Measurements from ENCODE around the gene TERB1.

The TERB1 gene

GRCh38 chr16:66754819-66755218 is 46.6 kb downstream of the TERB1 start:
- DNase-seq (ENCODE audit: low read depth), result no peak
- H3K4me3 ChIP-seq (ENCODE audit: low read depth, low read length), result no peak overlapping the region
- TF ChIP-seq CTCF (IDR thresholded peaks at IDR 0.05; ENCODE audit: low read depth, low read length) (no peak), POLR2A (IDR thresholded peaks at IDR 0.05; ENCODE audit: extremely low read depth, insufficient read length) (no peak), MAX (IDR thresholded peaks at IDR 0.05; ENCODE audit: low read depth, low read length) (no peak), MYC (IDR thresholded peaks at IDR 0.05; ENCODE audit: low read depth, low read length) (no peak)

- DNase-seq (ENCODE audit: low read depth), result no peak
- H3K4me3 ChIP-seq (ENCODE audit: low read depth, low read length), result no peak overlapping the region
- TF ChIP-seq CTCF (IDR thresholded peaks at IDR 0.05; ENCODE audit: low read depth, low read length) (no peak), MYC (IDR thresholded peaks at IDR 0.05; ENCODE audit: low read depth, low read length) (no peak), MAX (IDR thresholded peaks at IDR 0.05; ENCODE audit: low read depth, low read length) (no peak), POLR2A (IDR thresholded peaks at IDR 0.05; ENCODE audit: extremely low read depth, insufficient read length) (no peak)
Observed at GRCh38 chr16:66754211-66754610, 47.2 kb downstream of the TERB1 start.

- H3K4me3 ChIP-seq (ENCODE audit: low read depth, low read length), result no peak overlapping the region
- DNase-seq (ENCODE audit: low read depth), result no peak
- no peak for TF ChIP-seq CTCF (IDR thresholded peaks at IDR 0.05; ENCODE audit: low read depth, low read length)
- TF ChIP-seq MAX (IDR thresholded peaks at IDR 0.05; ENCODE audit: low read depth, low read length), result no peak
- no peak for TF ChIP-seq MYC (IDR thresholded peaks at IDR 0.05; ENCODE audit: low read depth, low read length)
- no peak for TF ChIP-seq POLR2A (IDR thresholded peaks at IDR 0.05; ENCODE audit: extremely low read depth, insufficient read length)
Observed at GRCh38 chr16:66752958-66753357, 48.4 kb downstream of the TERB1 start.

- H3K4me3 ChIP-seq (ENCODE audit: low read depth, low read length), result no peak overlapping the region
- no peak for DNase-seq (ENCODE audit: low read depth)
- TF ChIP-seq POLR2A (IDR thresholded peaks at IDR 0.05; ENCODE audit: extremely low read depth, insufficient read length) (no peak), MYC (IDR thresholded peaks at IDR 0.05; ENCODE audit: low read depth, low read length) (no peak), CTCF (IDR thresholded peaks at IDR 0.05; ENCODE audit: low read depth, low read length) (no peak), MAX (IDR thresholded peaks at IDR 0.05; ENCODE audit: low read depth, low read length) (no peak)
Observed at GRCh38 chr16:66752379-66752778, 49.0 kb downstream of the TERB1 start.

- DNase-seq (ENCODE audit: low read depth), result no peak
- TF ChIP-seq MYC (IDR thresholded peaks at IDR 0.05; ENCODE audit: low read depth, low read length) (no peak), MAX (IDR thresholded peaks at IDR 0.05; ENCODE audit: low read depth, low read length) (no peak), CTCF (IDR thresholded peaks at IDR 0.05; ENCODE audit: low read depth, low read length) (no peak), POLR2A (IDR thresholded peaks at IDR 0.05; ENCODE audit: extremely low read depth, insufficient read length) (no peak)
- H3K4me3 ChIP-seq (ENCODE audit: low read depth, low read length), result peak overlapping the region; percentile 42
Observed at GRCh38 chr16:66751992-66752322, 49.4 kb downstream of the TERB1 start.
